GM19328 (cell line): Measurements from ENCODE around the gene RPGRIP1.
"Not testable (repeated sequence)": the region's sequence is repeated elsewhere in the genome, so short reads cannot be mapped to it uniquely, and the experiment has no call there.

Source experiments
- ATAC-seq: cut with Tn5 transposase; IDR thresholded peaks from one replicate; pipeline ENCODE4 v1.9.1; 2021; ENCODE audit warnings: mild to moderate bottlenecking, moderate library complexity; ENCODE audit not compliant: unreplicated experiment

Gene RPGRIP1

GRCh38 chr14:21299562-21300130, 19.8 kb downstream of the RPGRIP1 start:
- ATAC-seq: no peak

- no peak for ATAC-seq
Measured at GRCh38 chr14:21300892-21301291, 21.0 kb downstream of the RPGRIP1 start.

GRCh38 chr14:21302013-21302835, 22.3 kb downstream of the RPGRIP1 start:
- ATAC-seq: no peak

GRCh38 chr14:21302836-21303140, 22.9 kb downstream of the RPGRIP1 start:
- not testable (repeated sequence) for ATAC-seq

GRCh38 chr14:21307637-21308036, 27.8 kb downstream of the RPGRIP1 start:
- ATAC-seq: no peak

- ATAC-seq: peak; percentile 25
Measured at GRCh38 chr14:21308132-21308478, 28.2 kb downstream of the RPGRIP1 start.

- ATAC-seq: peak; percentile 87
Measured at GRCh38 chr14:21308479-21309237, 28.8 kb downstream of the RPGRIP1 start.

- ATAC-seq: no peak
Measured at GRCh38 chr14:21309238-21309636, 29.4 kb downstream of the RPGRIP1 start.

GRCh38 chr14:21309956-21310355, 30.1 kb downstream of the RPGRIP1 start:
- no peak for ATAC-seq

GRCh38 chr14:21311614-21312013, 31.7 kb downstream of the RPGRIP1 start:
- ATAC-seq: no peak

GRCh38 chr14:21313512-21313911, 33.6 kb downstream of the RPGRIP1 start:
- ATAC-seq: no peak

- no peak for ATAC-seq
Measured at GRCh38 chr14:21317398-21317797, 37.5 kb downstream of the RPGRIP1 start.

GRCh38 chr14:21320913-21321312, 41.0 kb downstream of the RPGRIP1 start:
- no peak for ATAC-seq

GRCh38 chr14:21322716-21323115, 42.8 kb downstream of the RPGRIP1 start:
- no peak for ATAC-seq

- no peak for ATAC-seq
Measured at GRCh38 chr14:21326972-21327371, 47.1 kb downstream of the RPGRIP1 start.
